AML-193 (cell line): ENCODE measurements around the gene CDH4.

ENCODE experiments used
- DNase-seq, 2 experiments: peaks; one replicate each; lab custom pipeline; 2025; lab: John Stamatoyannopoulos, UW

The CDH4 gene

GRCh38 chr20:61719691-61720347 is 467.8 kb downstream of the CDH4 start:
- no peak for DNase-seq

- DNase-seq = no peak
Observed at GRCh38 chr20:61720348-61720696, 468.3 kb downstream of the CDH4 start.

GRCh38 chr20:61722146-61722678 is 470.2 kb downstream of the CDH4 start:
- no peak for DNase-seq

GRCh38 chr20:61723529-61724257 is 471.6 kb downstream of the CDH4 start:
- DNase-seq = no peak

- no peak for DNase-seq
Observed at GRCh38 chr20:61724376-61724775, 472.3 kb downstream of the CDH4 start.

- no peak for DNase-seq
Observed at GRCh38 chr20:61725145-61725544, 473.1 kb downstream of the CDH4 start.

GRCh38 chr20:61725966-61726365 is 473.9 kb downstream of the CDH4 start:
- DNase-seq = no peak

GRCh38 chr20:61726979-61727378 is 474.9 kb downstream of the CDH4 start:
- no peak for DNase-seq

- no peak for DNase-seq
Observed at GRCh38 chr20:61727761-61728160, 475.7 kb downstream of the CDH4 start.

GRCh38 chr20:61728326-61728725 is 476.3 kb downstream of the CDH4 start:
- no peak for DNase-seq

GRCh38 chr20:61728786-61729770 is 477.0 kb downstream of the CDH4 start:
- DNase-seq = no peak

GRCh38 chr20:61730631-61731362 is 478.7 kb downstream of the CDH4 start:
- no peak for DNase-seq

- no peak for DNase-seq
Observed at GRCh38 chr20:61731363-61732181, 479.5 kb downstream of the CDH4 start.

GRCh38 chr20:61732511-61733210 is 480.6 kb downstream of the CDH4 start:
- DNase-seq = no peak

GRCh38 chr20:61733216-61733615 is 481.2 kb downstream of the CDH4 start:
- no peak for DNase-seq

- no peak for DNase-seq
Observed at GRCh38 chr20:61733891-61734732, 482.1 kb downstream of the CDH4 start.

GRCh38 chr20:61734733-61735502 is 482.9 kb downstream of the CDH4 start:
- DNase-seq = no peak

- DNase-seq = no peak
Observed at GRCh38 chr20:61735503-61735785, 483.4 kb downstream of the CDH4 start.
